ENCODE data around the gene GPX7.

DNA sequence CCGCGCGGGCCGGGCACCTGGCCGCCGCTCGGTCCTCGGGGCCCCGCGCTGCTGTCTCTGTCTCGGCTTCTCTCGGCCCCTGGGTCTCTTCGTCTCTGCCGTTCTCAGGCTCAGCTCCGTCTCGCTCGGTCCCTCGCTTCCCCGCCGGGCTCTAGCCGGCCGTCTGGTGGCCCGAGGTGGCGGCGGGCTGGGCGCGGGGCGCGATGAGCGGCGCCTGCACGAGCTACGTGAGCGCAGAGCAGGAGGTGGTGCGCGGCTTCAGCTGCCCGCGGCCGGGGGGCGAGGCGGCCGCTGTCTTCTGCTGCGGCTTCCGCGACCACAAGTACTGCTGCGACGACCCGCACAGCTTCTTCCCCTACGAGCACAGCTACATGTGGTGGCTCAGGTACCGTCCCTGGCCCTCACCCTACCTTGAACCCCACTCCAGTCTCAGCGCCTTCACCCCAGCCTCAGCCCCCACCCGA is 31.2 kb downstream of the GPX7 start:
- TF ChIP-seq, protein P1, sequence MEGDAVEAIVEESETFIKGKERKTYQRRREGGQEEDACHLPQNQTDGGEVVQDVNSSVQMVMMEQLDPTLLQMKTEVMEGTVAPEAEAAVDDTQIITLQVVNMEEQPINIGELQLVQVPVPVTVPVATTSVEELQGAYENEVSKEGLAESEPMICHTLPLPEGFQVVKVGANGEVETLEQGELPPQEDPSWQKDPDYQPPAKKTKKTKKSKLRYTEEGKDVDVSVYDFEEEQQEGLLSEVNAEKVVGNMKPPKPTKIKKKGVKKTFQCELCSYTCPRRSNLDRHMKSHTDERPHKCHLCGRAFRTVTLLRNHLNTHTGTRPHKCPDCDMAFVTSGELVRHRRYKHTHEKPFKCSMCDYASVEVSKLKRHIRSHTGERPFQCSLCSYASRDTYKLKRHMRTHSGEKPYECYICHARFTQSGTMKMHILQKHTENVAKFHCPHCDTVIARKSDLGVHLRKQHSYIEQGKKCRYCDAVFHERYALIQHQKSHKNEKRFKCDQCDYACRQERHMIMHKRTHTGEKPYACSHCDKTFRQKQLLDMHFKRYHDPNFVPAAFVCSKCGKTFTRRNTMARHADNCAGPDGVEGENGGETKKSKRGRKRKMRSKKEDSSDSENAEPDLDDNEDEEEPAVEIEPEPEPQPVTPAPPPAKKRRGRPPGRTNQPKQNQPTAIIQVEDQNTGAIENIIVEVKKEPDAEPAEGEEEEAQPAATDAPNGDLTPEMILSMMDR (conservative IDR thresholded peaks at IDR 0.05; ENCODE audit: low read depth, low read length), result no peak
- no peak for TF ChIP-seq EZH2phosphoT487 (IDR thresholded peaks at IDR 0.05; ENCODE audit: borderline replicate concordance, low read length)
- no peak for TF ChIP-seq EZH2 (IDR thresholded peaks at IDR 0.05; ENCODE audit: low read length, unreplicated experiment)
